Inflammatory macrophage treated with lipopolysaccharide for 4 hours (primary cell): ENCODE results near the gene KIF26B.

Experiments used
- DNase-seq: peaks from one replicate; pipeline ENCODE4 v3.0.0-alpha.2; 2020

The KIF26B gene

GRCh38 chr1:245363461-245364200 lies 208.8 kb downstream of the KIF26B start:
- no peak for DNase-seq

GRCh38 chr1:245365095-245366020 lies 210.6 kb downstream of the KIF26B start:
- no peak for DNase-seq

- no peak for DNase-seq
These were observed 212.1 kb downstream of the KIF26B start for GRCh38 chr1:245366886-245367285.

GRCh38 chr1:245370175-245370825 lies 215.5 kb downstream of the KIF26B start:
- no peak for DNase-seq

- DNase-seq, result no peak
These were observed 216.3 kb downstream of the KIF26B start for GRCh38 chr1:245370905-245371581.

GRCh38 chr1:245373131-245373530 lies 218.3 kb downstream of the KIF26B start:
- no peak for DNase-seq

- no peak for DNase-seq
These were observed 221.1 kb downstream of the KIF26B start for GRCh38 chr1:245375789-245376460.

GRCh38 chr1:245377854-245378253 lies 223.1 kb downstream of the KIF26B start:
- DNase-seq, result no peak

GRCh38 chr1:245378311-245378722 lies 223.5 kb downstream of the KIF26B start:
- DNase-seq, result no peak

GRCh38 chr1:245378745-245379144 lies 224.0 kb downstream of the KIF26B start:
- DNase-seq, result no peak

- no peak for DNase-seq
These were observed 226.2 kb downstream of the KIF26B start for GRCh38 chr1:245380790-245381535.

- no peak for DNase-seq
These were observed 228.2 kb downstream of the KIF26B start for GRCh38 chr1:245382981-245383380.

- no peak for DNase-seq
These were observed 228.9 kb downstream of the KIF26B start for GRCh38 chr1:245383396-245384330.

GRCh38 chr1:245386297-245386971 lies 231.6 kb downstream of the KIF26B start:
- no peak for DNase-seq

GRCh38 chr1:245388687-245389086 lies 233.9 kb downstream of the KIF26B start:
- DNase-seq, result no peak

- DNase-seq, result no peak
These were observed 235.1 kb downstream of the KIF26B start for GRCh38 chr1:245389873-245390272.

GRCh38 chr1:245390975-245391374 lies 236.2 kb downstream of the KIF26B start:
- no peak for DNase-seq

GRCh38 chr1:245393694-245394093 lies 238.9 kb downstream of the KIF26B start:
- no peak for DNase-seq

- no peak for DNase-seq
These were observed 240.9 kb downstream of the KIF26B start for GRCh38 chr1:245395680-245396079.

- no peak for DNase-seq
These were observed 241.8 kb downstream of the KIF26B start for GRCh38 chr1:245396615-245397014.
